ENCODE data around the gene SERGEF.

Gene SERGEF

GRCh38 chr11:17813391-17814059, 199.3 kb downstream of the SERGEF start:
- Histone ChIP-seq H3K9me3 (no peaks in the 10 kb centered on the region), H3K4me1 (no peaks in the 10 kb centered on the region), H3K4me3 (no peak overlapping the region), H3K36me3 (replicated peaks) (no peaks in the 10 kb centered on the region), H3K27me3 (ENCODE audit: low read depth) (no peaks in the 10 kb centered on the region)
- in situ Hi-C loops (cut with MboI; ENCODE audit: low sequenced_read_pairs), result no loop called here
- no peak for DNase-seq (ENCODE audit: low spot score in 2 of 2)

- no peak for DNase-seq (ENCODE audit: low spot score in 2 of 2)
- no peak overlapping the region for H3K4me3 ChIP-seq
Observed at GRCh38 chr11:17812865-17813187, 200.0 kb downstream of the SERGEF start.

GRCh38 chr11:17812091-17812864, 200.6 kb downstream of the SERGEF start:
- in situ Hi-C loops (cut with MboI; ENCODE audit: low sequenced_read_pairs), result no loop called here
- Histone ChIP-seq H3K9me3 (no peaks in the 10 kb centered on the region), H3K4me3 (no peak overlapping the region), H3K36me3 (replicated peaks) (no peaks in the 10 kb centered on the region), H3K4me1 (no peaks in the 10 kb centered on the region), H3K27me3 (ENCODE audit: low read depth) (no peaks in the 10 kb centered on the region)
- DNase-seq (ENCODE audit: low spot score in 2 of 2), result no peak

More at GRCh38 chr11:17812865-17813187, 200.0 kb downstream of the SERGEF start:
- Histone ChIP-seq H3K4me1 (no peaks in the 10 kb centered on the region), H3K36me3 (replicated peaks) (no peaks in the 10 kb centered on the region), H3K9me3 (no peaks in the 10 kb centered on the region), H3K27me3 (ENCODE audit: low read depth) (no peaks in the 10 kb centered on the region)
- in situ Hi-C loops (cut with MboI; ENCODE audit: low sequenced_read_pairs), result no loop called here

- DNase-seq (ENCODE audit: low spot score in 2 of 2), result no peak
- H3K9me3 ChIP-seq, result no peaks in the 10 kb centered on the region
- no peak overlapping the region for H3K4me3 ChIP-seq
- in situ Hi-C loops (cut with MboI; ENCODE audit: low sequenced_read_pairs), result no loop called here
- no peaks in the 10 kb centered on the region for H3K36me3 ChIP-seq (replicated peaks)
- H3K27me3 ChIP-seq (ENCODE audit: low read depth), result no peaks in the 10 kb centered on the region
- no peaks in the 10 kb centered on the region for H3K4me1 ChIP-seq
Observed at GRCh38 chr11:17811352-17811751, 201.5 kb downstream of the SERGEF start.

- no peak overlapping the region for H3K4me3 ChIP-seq
- DNase-seq (ENCODE audit: low spot score in 2 of 2), result no peak
- in situ Hi-C loops (cut with MboI; ENCODE audit: low sequenced_read_pairs), result no loop called here
- no peaks in the 10 kb centered on the region for H3K27me3 ChIP-seq (ENCODE audit: low read depth)
- H3K9me3 ChIP-seq, result no peaks in the 10 kb centered on the region
- H3K36me3 ChIP-seq (replicated peaks), result no peaks in the 10 kb centered on the region
- H3K4me1 ChIP-seq, result no peaks in the 10 kb centered on the region
Observed at GRCh38 chr11:17810746-17811145, 202.1 kb downstream of the SERGEF start.

- Histone ChIP-seq H3K27me3 (ENCODE audit: low read depth) (no peaks in the 10 kb centered on the region), H3K9me3 (no peaks in the 10 kb centered on the region), H3K4me1 (no peaks in the 10 kb centered on the region), H3K36me3 (replicated peaks) (no peaks in the 10 kb centered on the region), H3K4me3 (no peak overlapping the region)
- no peak for DNase-seq (ENCODE audit: low spot score in 2 of 2)
- in situ Hi-C loops (cut with MboI; ENCODE audit: low sequenced_read_pairs), result no loop called here
Observed at GRCh38 chr11:17810041-17810440, 202.8 kb downstream of the SERGEF start.

- in situ Hi-C loops (cut with MboI; ENCODE audit: low sequenced_read_pairs), result no loop called here
- H3K4me3 ChIP-seq, result no peak overlapping the region
- no peaks in the 10 kb centered on the region for H3K9me3 ChIP-seq
- no peaks in the 10 kb centered on the region for H3K27me3 ChIP-seq (ENCODE audit: low read depth)
- H3K4me1 ChIP-seq, result no peaks in the 10 kb centered on the region
- H3K36me3 ChIP-seq (replicated peaks), result no peaks in the 10 kb centered on the region
- no peak for DNase-seq (ENCODE audit: low spot score in 2 of 2)
Observed at GRCh38 chr11:17807034-17807433, 205.8 kb downstream of the SERGEF start.

- in situ Hi-C loops (cut with MboI; ENCODE audit: low sequenced_read_pairs), result no loop called here
- H3K27me3 ChIP-seq (ENCODE audit: low read depth), result no peaks in the 10 kb centered on the region
- H3K4me3 ChIP-seq, result no peak overlapping the region
- H3K4me1 ChIP-seq, result no peaks in the 10 kb centered on the region
- H3K9me3 ChIP-seq, result no peaks in the 10 kb centered on the region
- no peaks in the 10 kb centered on the region for H3K36me3 ChIP-seq (replicated peaks)
- DNase-seq (ENCODE audit: low spot score in 2 of 2), result no peak
Observed at GRCh38 chr11:17805873-17806272, 207.0 kb downstream of the SERGEF start.

- in situ Hi-C loops (cut with MboI; ENCODE audit: low sequenced_read_pairs), result no loop called here
- Histone ChIP-seq H3K9me3 (no peaks in the 10 kb centered on the region), H3K36me3 (replicated peaks) (no peaks in the 10 kb centered on the region), H3K4me3 (no peak overlapping the region), H3K27me3 (ENCODE audit: low read depth) (no peaks in the 10 kb centered on the region), H3K4me1 (no peaks in the 10 kb centered on the region)
- no peak for DNase-seq (ENCODE audit: low spot score in 2 of 2)
Observed at GRCh38 chr11:17805043-17805442, 207.8 kb downstream of the SERGEF start.

GRCh38 chr11:17803754-17804334, 209.0 kb downstream of the SERGEF start:
- in situ Hi-C loops (cut with MboI; ENCODE audit: low sequenced_read_pairs), result no loop called here
- H3K27me3 ChIP-seq (ENCODE audit: low read depth), result no peaks in the 10 kb centered on the region
- H3K4me1 ChIP-seq, result no peaks in the 10 kb centered on the region
- DNase-seq (ENCODE audit: low spot score in 2 of 2), result no peak
- H3K9me3 ChIP-seq, result no peaks in the 10 kb centered on the region
- H3K36me3 ChIP-seq (replicated peaks), result no peaks in the 10 kb centered on the region
- H3K4me3 ChIP-seq, result no peak overlapping the region

GRCh38 chr11:17802491-17802890, 210.4 kb downstream of the SERGEF start:
- no peaks in the 10 kb centered on the region for H3K36me3 ChIP-seq (replicated peaks)
- no peak for DNase-seq (ENCODE audit: low spot score in 2 of 2)
- no peaks in the 10 kb centered on the region for H3K27me3 ChIP-seq (ENCODE audit: low read depth)
- H3K4me3 ChIP-seq, result no peak overlapping the region
- H3K9me3 ChIP-seq, result no peaks in the 10 kb centered on the region
- H3K4me1 ChIP-seq, result no peaks in the 10 kb centered on the region
- in situ Hi-C loops (cut with MboI; ENCODE audit: low sequenced_read_pairs), result no loop called here

GRCh38 chr11:17801166-17801565, 211.7 kb downstream of the SERGEF start:
- in situ Hi-C loops (cut with MboI; ENCODE audit: low sequenced_read_pairs), result no loop called here
- Histone ChIP-seq H3K36me3 (replicated peaks) (no peaks in the 10 kb centered on the region), H3K4me1 (no peaks in the 10 kb centered on the region), H3K9me3 (no peaks in the 10 kb centered on the region), H3K4me3 (no peak overlapping the region), H3K27me3 (ENCODE audit: low read depth) (no peaks in the 10 kb centered on the region)
- peak; percentile 39 to 82 for DNase-seq (ENCODE audit: low spot score in 2 of 2)

- Histone ChIP-seq H3K9me3 (no peaks in the 10 kb centered on the region), H3K27me3 (ENCODE audit: low read depth) (no peaks in the 10 kb centered on the region), H3K4me1 (no peaks in the 10 kb centered on the region), H3K4me3 (no peak overlapping the region), H3K36me3 (replicated peaks) (no peaks in the 10 kb centered on the region)
- in situ Hi-C loops (cut with MboI; ENCODE audit: low sequenced_read_pairs), result no loop called here
- no peak for DNase-seq (ENCODE audit: low spot score in 2 of 2)
Observed at GRCh38 chr11:17799147-17799546, 213.7 kb downstream of the SERGEF start.

GRCh38 chr11:17798716-17799115, 214.1 kb downstream of the SERGEF start:
- no peak for DNase-seq (ENCODE audit: low spot score in 2 of 2)
- Histone ChIP-seq H3K27me3 (ENCODE audit: low read depth) (no peaks in the 10 kb centered on the region), H3K4me3 (no peak overlapping the region), H3K36me3 (replicated peaks) (no peaks in the 10 kb centered on the region), H3K4me1 (no peaks in the 10 kb centered on the region), H3K9me3 (no peaks in the 10 kb centered on the region)
- in situ Hi-C loops (cut with MboI; ENCODE audit: low sequenced_read_pairs), result no loop called here

Measured in HAP-1 (cell line).